GM23338 (cell line): ENCODE data around the gene CAPN10. TPM values are rescaled to one million over a fixed set of nuclear protein-coding genes. Genes with fewer than 3 reads are reported as not detected.
A peak's percentile ranks its signal among the peaks of the same experiment; 100 is the strongest.

Experiments used
- ATAC-seq: fragments of 200-7000 bp; cut with Tn5 transposase; 3 replicates; pipeline ENCODE4 v1.9.1; 2020
- DNase-seq: peaks from one replicate; pipeline ENCODE4 v3.0.0-alpha.2; 2015; ENCODE audit warnings: low spot score
- H2AFZ ChIP-seq: fragments of 200-600 bp; sonication (generic); 2 replicates; pipeline ENCODE4 v1.8.0; 2016; ENCODE audit warnings: antibody characterized with exemption, mild to moderate bottlenecking, moderate library complexity
- H3F3A ChIP-seq: fragments of 200-600 bp; sonication (generic); replicated peaks from 2 replicates; pipeline ENCODE4 v1.8.0; 2017; ENCODE audit warnings: antibody characterized with exemption, mixed run types, low read depth
- H3K27ac ChIP-seq: fragments of 200-600 bp; sonication (generic); 2 replicates; pipeline ENCODE4 v1.6.1; 2016; ENCODE audit warnings: low read depth
- H3K27me3 ChIP-seq: fragments of 200-600 bp; sonication (generic); 2 replicates; pipeline ENCODE4 v1.8.0; 2016; ENCODE audit warnings: mild to moderate bottlenecking, mixed run types, moderate library complexity; ENCODE audit not compliant: insufficient read depth
- H3K36me3 ChIP-seq: fragments of 200-600 bp; sonication (generic); 2 replicates; pipeline ENCODE4 v1.8.0; 2016; ENCODE audit warnings: mild to moderate bottlenecking; ENCODE audit not compliant: insufficient read depth
- H3K4me1 ChIP-seq: fragments of 200-600 bp; sonication (generic); 2 replicates; pipeline ENCODE4 v1.8.0; 2016; ENCODE audit warnings: mild to moderate bottlenecking, moderate library complexity; ENCODE audit not compliant: insufficient read depth
- H3K4me2 ChIP-seq: fragments of 200-600 bp; sonication (generic); 2 replicates; pipeline ENCODE4 v1.7.1; 2017; ENCODE audit warnings: mixed run types
- H3K4me3 ChIP-seq: fragments of 200-600 bp; sonication (generic); 2 replicates; pipeline ENCODE4 v1.6.1; 2016; ENCODE audit warnings: mixed run types
- H3K79me2 ChIP-seq: fragments of 200-600 bp; sonication (generic); replicated peaks from 2 replicates; pipeline ENCODE4 v1.8.0; 2017; ENCODE audit warnings: mild to moderate bottlenecking; ENCODE audit not compliant: insufficient read depth
- H3K9me2 ChIP-seq: fragments of 200-600 bp; sonication (generic); 2 replicates; pipeline ENCODE4 v1.8.0; 2017; ENCODE audit not compliant: insufficient read depth
- H4K20me1 ChIP-seq: fragments of 200-600 bp; sonication (generic); replicated peaks from 2 replicates; pipeline ENCODE4 v1.8.0; 2017; ENCODE audit warnings: mild to moderate bottlenecking; ENCODE audit not compliant: insufficient read depth
- H3K27ac Mint-ChIP-seq: 2 replicates; pipeline ENCODE4 v1.8.0; 2020; ENCODE audit warnings: inconsistent platforms, mild to moderate bottlenecking, moderate library complexity, mixed read lengths
- H3K27me3 Mint-ChIP-seq: 3 replicates; pipeline ENCODE4 v1.8.0; 2022; ENCODE audit warnings: low read depth, mild to moderate bottlenecking, moderate library complexity, mixed read lengths, inconsistent platforms; ENCODE audit not compliant: insufficient read depth, poor library complexity
- H3K36me3 Mint-ChIP-seq: 3 replicates; pipeline ENCODE4 v1.8.0; 2021; ENCODE audit warnings: low read depth, mild to moderate bottlenecking, inconsistent platforms, moderate library complexity, mixed read lengths
- H3K4me1 Mint-ChIP-seq: 3 replicates; pipeline ENCODE4 v1.8.0; 2020; ENCODE audit warnings: mild to moderate bottlenecking, inconsistent platforms, mixed read lengths
- H3K4me3 Mint-ChIP-seq: 3 replicates; pipeline ENCODE4 v1.8.0; 2021; ENCODE audit warnings: moderate library complexity, mild to moderate bottlenecking, inconsistent platforms, mixed read lengths
- H3K9me3 Mint-ChIP-seq: 3 replicates; pipeline ENCODE4 v1.8.0; 2020; ENCODE audit warnings: moderate library complexity, mild to moderate bottlenecking, inconsistent platforms, mixed read lengths
- CREB1 ChIP-seq: fragments of 250-450 bp; sonication (Bioruptor Pico); IDR thresholded peaks from 2 replicates; pipeline ENCODE4 v1.5.0; 2020; ENCODE audit warnings: low read depth, mild to moderate bottlenecking, moderate library complexity
- EZH2 ChIP-seq: fragments of 200-600 bp; sonication (generic); IDR thresholded peaks from one replicate; pipeline ENCODE4 v1.8.0; 2017; ENCODE audit warnings: antibody characterized with exemption, mild to moderate bottlenecking, low read depth; ENCODE audit not compliant: unreplicated experiment
- EZH2phosphoT487 ChIP-seq: fragments of 200-600 bp; sonication (generic); IDR thresholded peaks from one replicate; pipeline ENCODE4 v1.8.1; 2018; ENCODE audit warnings: antibody characterized with exemption; ENCODE audit not compliant: unreplicated experiment
- JUNB ChIP-seq: IDR thresholded peaks from one replicate; pipeline ENCODE4 v1.6.1; 2016; ENCODE audit warnings: antibody characterized with exemption; ENCODE audit not compliant: unreplicated experiment
- NANOG ChIP-seq: IDR thresholded peaks from 2 replicates; pipeline ENCODE4 v1.6.1; 2016; ENCODE audit warnings: antibody characterized with exemption, borderline replicate concordance
- POLR2AphosphoS5 ChIP-seq: IDR thresholded peaks from 2 replicates; pipeline ENCODE4 v1.6.1; 2016; ENCODE audit warnings: antibody characterized with exemption, low read depth
- STAT1 ChIP-seq: IDR thresholded peaks from one replicate; pipeline ENCODE4 v1.6.1; 2016; ENCODE audit warnings: antibody characterized with exemption; ENCODE audit not compliant: unreplicated experiment
- ZNF114 ChIP-seq: fragments of 250-450 bp; sonication (Bioruptor Pico); IDR thresholded peaks from 2 replicates; pipeline ENCODE4 v1.5.0; 2020; ENCODE audit warnings: mild to moderate bottlenecking, moderate library complexity
- ZNF331 ChIP-seq: fragments of 250-450 bp; sonication (Bioruptor Pico); IDR thresholded peaks from 2 replicates; pipeline ENCODE4 v1.5.0; 2020; ENCODE audit warnings: low read depth, mild to moderate bottlenecking, moderate library complexity
- polyA plus RNA-seq: library from polyadenylated mRNA; unstranded; fragments of >200 nt; fragmentation: Nextera tagmentation; extraction: Ambion mirVana; gene quantifications from 2 replicates; pipeline ENCODE4 v1.2.1, GENCODE V29; 2016
- total RNA-seq: library from RNA; depleted of rRNA; stranded (reverse); fragments of >200 nt; shearing (Covaris generic); gene quantifications from 2 replicates; pipeline ENCODE4 v1.2.3, GENCODE V29; 2014
- TF ChIP-seq, protein P1 (sequence below): fragments of 250-450 bp; sonication (Bioruptor Pico); IDR thresholded peaks from 2 replicates; pipeline ENCODE4 v1.5.0; 2020; ENCODE audit warnings: mild to moderate bottlenecking, moderate library complexity
- TF ChIP-seq, protein P2 (sequence below), 2 experiments: fragments of 200-600 bp in 1 of 2; sonication (generic) in 1 of 2; conservative IDR thresholded peaks; 2 replicates each; pipeline versions ENCODE4 v1.5.1 to v1.6.1; 2016 to 2017; ENCODE audit warnings: antibody characterized with exemption in 2 of 2, low read depth in 2 of 2, mild to moderate bottlenecking in 2 of 2, moderate library complexity in 1 of 2
- TF ChIP-seq, protein P3 (sequence below): IDR thresholded peaks from 2 replicates; pipeline ENCODE4 v1.6.1; 2016; ENCODE audit warnings: antibody characterized with exemption
- TF ChIP-seq, protein P4 (sequence below): IDR thresholded peaks from one replicate; pipeline ENCODE4 v1.6.1; 2018; ENCODE audit warnings: antibody characterized with exemption; ENCODE audit not compliant: unreplicated experiment

Gene CAPN10
- total and polyA plus RNA-seq, 2 experiments from 2014 or later: 30.2 to 59.8 TPM

DNA sequence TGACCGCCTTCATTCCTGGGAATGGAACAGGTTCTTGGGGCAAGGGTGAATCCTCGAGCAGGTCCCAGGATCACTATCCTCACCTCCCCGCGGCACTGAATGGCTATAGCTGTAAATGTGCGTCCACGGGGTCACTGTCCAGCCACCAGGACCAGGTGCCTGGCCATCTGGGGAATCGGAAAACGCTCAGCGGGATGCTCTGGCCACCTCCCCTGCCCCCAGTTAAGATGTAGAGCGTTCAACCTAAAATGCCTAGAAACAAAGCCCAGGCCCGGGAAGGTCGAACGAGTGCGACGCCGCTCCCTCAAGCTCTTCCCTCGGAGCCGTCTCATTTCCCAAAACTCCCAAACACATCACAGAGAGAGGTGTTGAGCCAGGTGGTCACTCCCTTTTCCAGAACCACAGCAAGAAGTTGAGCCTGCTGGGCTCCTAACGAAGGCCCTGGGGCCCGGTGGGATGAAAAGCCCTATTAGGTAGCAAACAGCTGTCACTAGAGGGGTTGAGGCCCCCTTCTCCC, 795 bp upstream of the CAPN10 start:
- ATAC-seq (no peak), DNase-seq (no peak)
- H3K27ac Mint-ChIP-seq: peak overlapping the region; percentile 88
- no peaks in the 10 kb centered on the region for H3F3A ChIP-seq
- peaks cover 31% of the 10 kb centered on the region for H4K20me1 ChIP-seq
- H3K27me3 Mint-ChIP-seq: peaks cover 19% of the 10 kb centered on the region
- no peak overlapping the region for H2AFZ ChIP-seq
- no peaks in the 10 kb centered on the region for H3K9me2 ChIP-seq
- H3K36me3 Mint-ChIP-seq: peaks cover 6% of the 10 kb centered on the region; the same call in 2 of the 3 replicates
- H3K36me3 ChIP-seq: no peaks in the 10 kb centered on the region
- H3K4me3 ChIP-seq: peak overlapping the region; percentile 94
- no peaks in the 10 kb centered on the region for H3K9me3 Mint-ChIP-seq
- H3K4me3 Mint-ChIP-seq: peak overlapping the region; percentile 96
- no peak for TF ChIP-seq NANOG
- TF ChIP-seq, protein P1, sequence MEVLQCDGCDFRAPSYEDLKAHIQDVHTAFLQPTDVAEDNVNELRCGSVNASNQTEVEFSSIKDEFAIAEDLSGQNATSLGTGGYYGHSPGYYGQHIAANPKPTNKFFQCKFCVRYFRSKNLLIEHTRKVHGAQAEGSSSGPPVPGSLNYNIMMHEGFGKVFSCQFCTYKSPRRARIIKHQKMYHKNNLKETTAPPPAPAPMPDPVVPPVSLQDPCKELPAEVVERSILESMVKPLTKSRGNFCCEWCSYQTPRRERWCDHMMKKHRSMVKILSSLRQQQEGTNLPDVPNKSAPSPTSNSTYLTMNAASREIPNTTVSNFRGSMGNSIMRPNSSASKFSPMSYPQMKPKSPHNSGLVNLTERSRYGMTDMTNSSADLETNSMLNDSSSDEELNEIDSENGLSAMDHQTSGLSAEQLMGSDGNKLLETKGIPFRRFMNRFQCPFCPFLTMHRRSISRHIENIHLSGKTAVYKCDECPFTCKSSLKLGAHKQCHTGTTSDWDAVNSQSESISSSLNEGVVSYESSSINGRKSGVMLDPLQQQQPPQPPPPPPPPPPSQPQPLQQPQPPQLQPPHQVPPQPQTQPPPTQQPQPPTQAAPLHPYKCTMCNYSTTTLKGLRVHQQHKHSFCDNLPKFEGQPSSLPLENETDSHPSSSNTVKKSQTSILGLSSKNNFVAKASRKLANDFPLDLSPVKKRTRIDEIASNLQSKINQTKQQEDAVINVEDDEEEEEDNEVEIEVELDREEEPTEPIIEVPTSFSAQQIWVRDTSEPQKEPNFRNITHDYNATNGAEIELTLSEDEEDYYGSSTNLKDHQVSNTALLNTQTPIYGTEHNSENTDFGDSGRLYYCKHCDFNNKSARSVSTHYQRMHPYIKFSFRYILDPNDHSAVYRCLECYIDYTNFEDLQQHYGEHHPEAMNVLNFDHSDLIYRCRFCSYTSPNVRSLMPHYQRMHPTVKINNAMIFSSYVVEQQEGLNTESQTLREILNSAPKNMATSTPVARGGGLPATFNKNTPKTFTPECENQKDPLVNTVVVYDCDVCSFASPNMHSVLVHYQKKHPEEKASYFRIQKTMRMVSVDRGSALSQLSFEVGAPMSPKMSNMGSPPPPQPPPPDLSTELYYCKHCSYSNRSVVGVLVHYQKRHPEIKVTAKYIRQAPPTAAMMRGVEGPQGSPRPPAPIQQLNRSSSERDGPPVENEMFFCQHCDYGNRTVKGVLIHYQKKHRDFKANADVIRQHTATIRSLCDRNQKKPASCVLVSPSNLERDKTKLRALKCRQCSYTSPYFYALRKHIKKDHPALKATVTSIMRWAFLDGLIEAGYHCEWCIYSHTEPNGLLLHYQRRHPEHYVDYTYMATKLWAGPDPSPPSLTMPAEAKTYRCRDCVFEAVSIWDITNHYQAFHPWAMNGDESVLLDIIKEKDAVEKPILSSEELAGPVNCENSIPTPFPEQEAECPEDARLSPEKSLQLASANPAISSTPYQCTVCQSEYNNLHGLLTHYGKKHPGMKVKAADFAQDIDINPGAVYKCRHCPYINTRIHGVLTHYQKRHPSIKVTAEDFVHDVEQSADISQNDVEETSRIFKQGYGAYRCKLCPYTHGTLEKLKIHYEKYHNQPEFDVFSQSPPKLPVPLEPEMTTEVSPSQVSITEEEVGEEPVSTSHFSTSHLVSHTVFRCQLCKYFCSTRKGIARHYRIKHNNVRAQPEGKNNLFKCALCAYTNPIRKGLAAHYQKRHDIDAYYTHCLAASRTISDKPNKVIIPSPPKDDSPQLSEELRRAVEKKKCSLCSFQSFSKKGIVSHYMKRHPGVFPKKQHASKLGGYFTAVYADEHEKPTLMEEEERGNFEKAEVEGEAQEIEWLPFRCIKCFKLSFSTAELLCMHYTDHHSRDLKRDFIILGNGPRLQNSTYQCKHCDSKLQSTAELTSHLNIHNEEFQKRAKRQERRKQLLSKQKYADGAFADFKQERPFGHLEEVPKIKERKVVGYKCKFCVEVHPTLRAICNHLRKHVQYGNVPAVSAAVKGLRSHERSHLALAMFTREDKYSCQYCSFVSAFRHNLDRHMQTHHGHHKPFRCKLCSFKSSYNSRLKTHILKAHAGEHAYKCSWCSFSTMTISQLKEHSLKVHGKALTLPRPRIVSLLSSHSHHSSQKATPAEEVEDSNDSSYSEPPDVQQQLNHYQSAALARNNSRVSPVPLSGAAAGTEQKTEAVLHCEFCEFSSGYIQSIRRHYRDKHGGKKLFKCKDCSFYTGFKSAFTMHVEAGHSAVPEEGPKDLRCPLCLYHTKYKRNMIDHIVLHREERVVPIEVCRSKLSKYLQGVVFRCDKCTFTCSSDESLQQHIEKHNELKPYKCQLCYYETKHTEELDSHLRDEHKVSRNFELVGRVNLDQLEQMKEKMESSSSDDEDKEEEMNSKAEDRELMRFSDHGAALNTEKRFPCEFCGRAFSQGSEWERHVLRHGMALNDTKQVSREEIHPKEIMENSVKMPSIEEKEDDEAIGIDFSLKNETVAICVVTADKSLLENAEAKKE (CRISPR knock-in tag): no peak
- TF ChIP-seq JUNB: no peak
- TF ChIP-seq STAT1: no peak
- no peak for TF ChIP-seq CREB1 (CRISPR knock-in tag)
- no peak for TF ChIP-seq ZNF331 (CRISPR knock-in tag)
- TF ChIP-seq EZH2: no peak
- no peak for TF ChIP-seq ZNF114
- TF ChIP-seq, protein P2, sequence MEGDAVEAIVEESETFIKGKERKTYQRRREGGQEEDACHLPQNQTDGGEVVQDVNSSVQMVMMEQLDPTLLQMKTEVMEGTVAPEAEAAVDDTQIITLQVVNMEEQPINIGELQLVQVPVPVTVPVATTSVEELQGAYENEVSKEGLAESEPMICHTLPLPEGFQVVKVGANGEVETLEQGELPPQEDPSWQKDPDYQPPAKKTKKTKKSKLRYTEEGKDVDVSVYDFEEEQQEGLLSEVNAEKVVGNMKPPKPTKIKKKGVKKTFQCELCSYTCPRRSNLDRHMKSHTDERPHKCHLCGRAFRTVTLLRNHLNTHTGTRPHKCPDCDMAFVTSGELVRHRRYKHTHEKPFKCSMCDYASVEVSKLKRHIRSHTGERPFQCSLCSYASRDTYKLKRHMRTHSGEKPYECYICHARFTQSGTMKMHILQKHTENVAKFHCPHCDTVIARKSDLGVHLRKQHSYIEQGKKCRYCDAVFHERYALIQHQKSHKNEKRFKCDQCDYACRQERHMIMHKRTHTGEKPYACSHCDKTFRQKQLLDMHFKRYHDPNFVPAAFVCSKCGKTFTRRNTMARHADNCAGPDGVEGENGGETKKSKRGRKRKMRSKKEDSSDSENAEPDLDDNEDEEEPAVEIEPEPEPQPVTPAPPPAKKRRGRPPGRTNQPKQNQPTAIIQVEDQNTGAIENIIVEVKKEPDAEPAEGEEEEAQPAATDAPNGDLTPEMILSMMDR (conservative IDR thresholded peaks at IDR 0.05; ENCODE audit: low read depth in 2 of 2): no peak
- TF ChIP-seq, protein P3, sequence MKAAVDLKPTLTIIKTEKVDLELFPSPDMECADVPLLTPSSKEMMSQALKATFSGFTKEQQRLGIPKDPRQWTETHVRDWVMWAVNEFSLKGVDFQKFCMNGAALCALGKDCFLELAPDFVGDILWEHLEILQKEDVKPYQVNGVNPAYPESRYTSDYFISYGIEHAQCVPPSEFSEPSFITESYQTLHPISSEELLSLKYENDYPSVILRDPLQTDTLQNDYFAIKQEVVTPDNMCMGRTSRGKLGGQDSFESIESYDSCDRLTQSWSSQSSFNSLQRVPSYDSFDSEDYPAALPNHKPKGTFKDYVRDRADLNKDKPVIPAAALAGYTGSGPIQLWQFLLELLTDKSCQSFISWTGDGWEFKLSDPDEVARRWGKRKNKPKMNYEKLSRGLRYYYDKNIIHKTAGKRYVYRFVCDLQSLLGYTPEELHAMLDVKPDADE: no peak
- no peak for TF ChIP-seq EZH2phosphoT487
- TF ChIP-seq, protein P4, sequence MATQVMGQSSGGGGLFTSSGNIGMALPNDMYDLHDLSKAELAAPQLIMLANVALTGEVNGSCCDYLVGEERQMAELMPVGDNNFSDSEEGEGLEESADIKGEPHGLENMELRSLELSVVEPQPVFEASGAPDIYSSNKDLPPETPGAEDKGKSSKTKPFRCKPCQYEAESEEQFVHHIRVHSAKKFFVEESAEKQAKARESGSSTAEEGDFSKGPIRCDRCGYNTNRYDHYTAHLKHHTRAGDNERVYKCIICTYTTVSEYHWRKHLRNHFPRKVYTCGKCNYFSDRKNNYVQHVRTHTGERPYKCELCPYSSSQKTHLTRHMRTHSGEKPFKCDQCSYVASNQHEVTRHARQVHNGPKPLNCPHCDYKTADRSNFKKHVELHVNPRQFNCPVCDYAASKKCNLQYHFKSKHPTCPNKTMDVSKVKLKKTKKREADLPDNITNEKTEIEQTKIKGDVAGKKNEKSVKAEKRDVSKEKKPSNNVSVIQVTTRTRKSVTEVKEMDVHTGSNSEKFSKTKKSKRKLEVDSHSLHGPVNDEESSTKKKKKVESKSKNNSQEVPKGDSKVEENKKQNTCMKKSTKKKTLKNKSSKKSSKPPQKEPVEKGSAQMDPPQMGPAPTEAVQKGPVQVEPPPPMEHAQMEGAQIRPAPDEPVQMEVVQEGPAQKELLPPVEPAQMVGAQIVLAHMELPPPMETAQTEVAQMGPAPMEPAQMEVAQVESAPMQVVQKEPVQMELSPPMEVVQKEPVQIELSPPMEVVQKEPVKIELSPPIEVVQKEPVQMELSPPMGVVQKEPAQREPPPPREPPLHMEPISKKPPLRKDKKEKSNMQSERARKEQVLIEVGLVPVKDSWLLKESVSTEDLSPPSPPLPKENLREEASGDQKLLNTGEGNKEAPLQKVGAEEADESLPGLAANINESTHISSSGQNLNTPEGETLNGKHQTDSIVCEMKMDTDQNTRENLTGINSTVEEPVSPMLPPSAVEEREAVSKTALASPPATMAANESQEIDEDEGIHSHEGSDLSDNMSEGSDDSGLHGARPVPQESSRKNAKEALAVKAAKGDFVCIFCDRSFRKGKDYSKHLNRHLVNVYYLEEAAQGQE: no peak
- TF ChIP-seq POLR2AphosphoS5: no peak
- H3K27ac ChIP-seq: 0 out of 2 replicates have a peak overlapping the region, but pooled peaks have one; percentile 39
- peaks cover 20% of the 10 kb centered on the region for H3K4me1 ChIP-seq
- H3K79me2 ChIP-seq: peaks cover 83% of the 10 kb centered on the region
- H3K4me2 ChIP-seq: peak overlapping the region; percentile 97
- H3K4me1 Mint-ChIP-seq: peaks cover 36% of the 10 kb centered on the region
- H3K27me3 ChIP-seq: no peaks in the 10 kb centered on the region
